Gastrocnemius medialis (tissue), 4 donors: Measurements from ENCODE around the gene SPOCD1. TPM values are rescaled to one million over a fixed set of nuclear protein-coding genes. Genes with fewer than 3 reads are reported as not detected.

Experiments
- ATAC-seq, 2 donors: fragments of 150-250 bp; one replicate each; pipeline ENCODE4 v1.9.1; 2016
- DNase-seq, 2 donors: peaks; one replicate each; pipeline ENCODE4 v3.0.0-alpha.2; 2019
- H3K27ac ChIP-seq, 4 donors: fragments of 200-600 bp; sonication (generic); 1 replicate in 1 of 4; 2 replicates in 3 of 4; pipeline ENCODE4 v1.5.1; 2016 to 2018; ENCODE audit warnings: mild to moderate bottlenecking in 2 of 4, moderate library complexity in 1 of 4
- H3K27me3 ChIP-seq, 3 donors: fragments of 200-600 bp; sonication (generic) in 2 of 3; 1 replicate in 1 of 3; 2 replicates in 2 of 3; pipeline versions ENCODE4 v1.5.1 to v1.6.0; 2016 to 2019; ENCODE audit warnings: mild to moderate bottlenecking in 1 of 3, moderate library complexity in 1 of 3
- H3K36me3 ChIP-seq, 2 donors: fragments of 200-600 bp; sonication (generic) in 1 of 2; one replicate each; pipeline ENCODE4 v1.5.1; 2017 to 2018
- H3K4me1 ChIP-seq, 2 donors: fragments of 200-600 bp; sonication (generic) in 1 of 2; one replicate each; pipeline ENCODE4 v1.5.1; 2016 to 2017; ENCODE audit warnings: mild to moderate bottlenecking in 2 of 2
- H3K4me3 ChIP-seq, 4 donors: fragments of 200-600 bp; sonication (generic) in 3 of 4; 1 replicate in 1 of 4; 2 replicates in 3 of 4; pipeline ENCODE4 v1.5.1; 2016 to 2019; ENCODE audit warnings: mild to moderate bottlenecking in 2 of 4
- H3K9me3 ChIP-seq, 3 donors: fragments of 200-600 bp; sonication (generic) in 2 of 3; 1 replicate in 1 of 3; 2 replicates in 2 of 3; pipeline ENCODE4 v1.5.1; 2016 to 2019
- POLR2A ChIP-seq, 2 donors: fragments of 450-650 bp; IDR thresholded peaks; one replicate each; pipeline ENCODE4 v1.6.1; 2017; ENCODE audit warnings: antibody characterized with exemption in 2 of 2, mild to moderate bottlenecking in 2 of 2, moderate library complexity in 2 of 2
- in situ Hi-C, 4 donors: fragments of 200-750 bp; cut with MboI; loops; one replicate each; pipeline versions ENCODE4 v1.15.0 to v1.8.0; 2017; ENCODE audit warnings: low sequenced_read_pairs in 4 of 4
- intact Hi-C: fragments of 100-400 bp; cut with DNase I; formaldehyde crosslinking; loops from one replicate; pipeline ENCODE4 v1.15.1; 2023; ENCODE audit warnings: low total_unique reads
- total RNA-seq, 4 donors: library from RNA; depleted of rRNA; stranded (reverse); fragments of >200 nt; gene quantifications; one replicate each; pipeline versions ENCODE4 v1.1.0 to v1.2.3, GENCODE V29; 2016
- TF ChIP-seq, protein P1 (sequence below), 5 experiments: fragments of 450-650 bp in 3 of 5; fragments of 200-600 bp in 2 of 5; sonication (generic) in 2 of 5; IDR thresholded peaks in 4 of 5; conservative IDR thresholded peaks in 1 of 5; 1 replicate in 4 of 5; 2 replicates in 1 of 5; pipeline ENCODE4 v1.5.1; 2016 to 2019; ENCODE audit warnings: antibody characterized with exemption in 5 of 5, mild to moderate bottlenecking in 3 of 5, moderate library complexity in 3 of 5

The SPOCD1 gene
- total RNA-seq, 4 donors from 2014 or later: not detected

DNA sequence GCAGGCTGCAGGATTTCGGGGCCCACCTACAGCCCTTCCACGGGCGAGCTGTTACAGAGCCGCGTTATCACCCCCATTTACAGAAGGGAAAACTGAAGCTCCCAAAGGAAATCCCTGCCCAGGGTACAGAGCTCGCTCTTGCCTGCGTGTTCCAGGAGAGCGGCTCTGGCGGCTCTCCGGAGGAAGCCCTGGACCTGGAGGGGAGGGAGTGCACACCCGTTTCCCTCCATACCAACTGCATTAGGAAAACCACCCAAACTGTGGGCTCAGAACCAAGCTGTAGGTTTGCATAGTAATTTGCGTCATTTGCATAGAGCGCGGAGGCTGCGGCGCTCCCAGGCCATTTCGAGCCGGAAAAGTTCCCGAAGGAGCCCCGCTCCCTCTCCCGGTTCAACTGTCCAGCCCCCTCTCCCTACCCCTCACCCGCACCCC lies 27.0 kb downstream of the SPOCD1 start:
- Histone ChIP-seq H3K36me3 (no peaks in the 10 kb centered on the region), H3K27ac (peak overlapping the region; percentile 66 to 76 (median 74)), H3K4me1 (peaks cover 2 to 8% of the 10 kb centered on the region in 2 donors), H3K27me3 (no peaks in the 10 kb centered on the region), H3K4me3 (peak overlapping the region; percentile 62 to 96 (median 68)), H3K9me3 (no peaks in the 10 kb centered on the region)
- no peak for DNase-seq
- peak; percentile 47 to 49 for ATAC-seq
- intact Hi-C loops: loop anchor here (1.0 kb wide), 4 partner anchors 27 to 225 kb away; no protein-coding TSS in a partner anchor
- no peak for TF ChIP-seq POLR2A (IDR thresholded peaks at IDR 0.05)
- TF ChIP-seq, protein P1, sequence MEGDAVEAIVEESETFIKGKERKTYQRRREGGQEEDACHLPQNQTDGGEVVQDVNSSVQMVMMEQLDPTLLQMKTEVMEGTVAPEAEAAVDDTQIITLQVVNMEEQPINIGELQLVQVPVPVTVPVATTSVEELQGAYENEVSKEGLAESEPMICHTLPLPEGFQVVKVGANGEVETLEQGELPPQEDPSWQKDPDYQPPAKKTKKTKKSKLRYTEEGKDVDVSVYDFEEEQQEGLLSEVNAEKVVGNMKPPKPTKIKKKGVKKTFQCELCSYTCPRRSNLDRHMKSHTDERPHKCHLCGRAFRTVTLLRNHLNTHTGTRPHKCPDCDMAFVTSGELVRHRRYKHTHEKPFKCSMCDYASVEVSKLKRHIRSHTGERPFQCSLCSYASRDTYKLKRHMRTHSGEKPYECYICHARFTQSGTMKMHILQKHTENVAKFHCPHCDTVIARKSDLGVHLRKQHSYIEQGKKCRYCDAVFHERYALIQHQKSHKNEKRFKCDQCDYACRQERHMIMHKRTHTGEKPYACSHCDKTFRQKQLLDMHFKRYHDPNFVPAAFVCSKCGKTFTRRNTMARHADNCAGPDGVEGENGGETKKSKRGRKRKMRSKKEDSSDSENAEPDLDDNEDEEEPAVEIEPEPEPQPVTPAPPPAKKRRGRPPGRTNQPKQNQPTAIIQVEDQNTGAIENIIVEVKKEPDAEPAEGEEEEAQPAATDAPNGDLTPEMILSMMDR (IDR thresholded peaks at IDR 0.05 in 4 of 5, conservative IDR thresholded peaks at IDR 0.05 in 1 of 5): no peak
- in situ Hi-C loops: loop anchor here (5.0 to 25.0 kb wide), 4 partner anchors 124 to 227 kb away; no protein-coding TSS in a partner anchor

DNA sequence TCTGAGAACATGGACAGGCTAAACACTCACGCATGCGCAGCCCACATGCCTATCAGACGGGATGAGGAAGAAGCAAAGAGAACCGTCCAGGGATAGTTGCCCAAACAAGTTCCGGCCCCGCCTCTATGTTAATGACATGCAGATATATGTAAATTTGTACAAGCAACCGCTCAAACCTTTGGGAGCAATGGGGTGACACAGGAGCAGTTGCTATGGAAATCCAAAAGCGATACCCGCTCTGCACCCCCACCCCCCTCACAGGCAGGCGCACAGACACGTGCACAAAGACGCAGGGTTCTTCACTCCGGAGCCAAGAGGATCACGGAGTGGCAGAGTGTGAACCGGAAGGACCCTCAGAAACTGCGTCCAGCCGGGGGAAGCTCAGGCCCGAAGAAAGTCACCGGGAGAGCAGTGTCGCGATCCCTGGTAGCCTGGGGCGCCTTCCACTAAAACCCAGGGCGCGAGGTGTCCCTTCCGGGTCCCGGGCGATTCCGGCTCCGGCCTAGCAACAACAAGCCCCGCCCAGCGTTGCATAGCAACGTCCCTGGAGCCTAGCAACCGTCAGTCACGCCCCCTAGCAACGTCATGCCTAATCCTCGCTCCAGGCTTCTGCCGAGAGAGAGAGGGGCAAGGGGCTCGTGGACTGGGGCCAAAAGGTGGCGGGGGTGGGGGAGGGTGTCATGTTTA lies 27.5 kb downstream of the SPOCD1 start:
- H3K4me3 ChIP-seq: peak overlapping the region; percentile 62 to 96 (median 68)
- peak; percentile 80 to 82 for ATAC-seq
- no peaks in the 10 kb centered on the region for H3K27me3 ChIP-seq
- peak overlapping the region; percentile 66 to 76 (median 74) for H3K27ac ChIP-seq
- no peak for TF ChIP-seq POLR2A (IDR thresholded peaks at IDR 0.05)
- TF ChIP-seq, protein P1 (IDR thresholded peaks at IDR 0.05 in 4 of 5, conservative IDR thresholded peaks at IDR 0.05 in 1 of 5): no peak
- H3K4me1 ChIP-seq: peaks cover 2 to 8% of the 10 kb centered on the region in 2 donors
- no peaks in the 10 kb centered on the region for H3K36me3 ChIP-seq
- in situ Hi-C loops (loop anchor here (5.0 to 25.0 kb wide), 4 partner anchors 123 to 226 kb away; no protein-coding TSS in a partner anchor), intact Hi-C loops (no loop called here)
- H3K9me3 ChIP-seq: no peaks in the 10 kb centered on the region
- peak; percentile 72 to 79 for DNase-seq

DNA sequence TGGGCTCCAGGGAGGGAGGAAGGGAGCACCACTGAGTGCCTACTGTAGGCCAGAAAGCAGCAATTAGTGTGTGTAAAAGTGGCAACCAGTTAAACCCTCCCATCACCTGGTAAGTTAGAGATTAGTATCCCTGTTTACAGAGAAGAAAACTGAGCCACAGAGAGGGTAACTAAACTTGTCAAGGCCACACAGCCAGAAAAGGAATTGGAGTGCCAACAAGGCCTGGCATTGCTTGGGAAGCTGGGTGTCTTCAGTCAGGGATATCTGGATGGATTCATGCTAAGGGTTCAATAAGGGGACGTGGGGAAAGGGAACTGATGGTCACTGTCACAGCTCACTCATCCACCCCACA lies 28.1 kb downstream of the SPOCD1 start:
- Histone ChIP-seq H3K4me3 (peak overlapping the region in 2 of 4 donors; percentile 66 to 71), H3K9me3 (no peaks in the 10 kb centered on the region)
- in situ Hi-C loops: loop anchor here (5.0 to 25.0 kb wide), 4 partner anchors 123 to 225 kb away; no protein-coding TSS in a partner anchor

DNA sequence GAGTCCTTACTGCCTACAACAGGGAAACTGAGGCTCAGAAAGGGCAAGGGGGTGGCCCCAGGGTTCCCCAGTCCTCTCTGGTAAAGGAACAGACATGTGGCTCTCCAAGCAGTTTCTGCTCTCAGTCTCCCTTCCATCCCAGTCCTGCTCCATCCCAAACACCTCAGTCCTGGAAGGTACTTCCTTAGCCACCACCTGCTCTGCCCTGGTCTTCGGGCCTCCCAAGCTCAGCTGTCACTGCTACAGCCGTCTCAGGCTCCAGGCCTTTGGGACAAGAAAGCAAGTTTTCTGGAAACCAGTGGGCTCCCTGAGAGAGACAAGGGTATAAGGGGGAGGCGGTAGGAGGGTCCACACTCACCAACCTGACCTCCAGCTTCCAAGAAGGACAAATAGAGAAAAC lies 28.6 kb downstream of the SPOCD1 start:
- in situ Hi-C loops: loop anchor here (5.0 to 25.0 kb wide), 4 partner anchors 122 to 225 kb away; no protein-coding TSS in a partner anchor
- Histone ChIP-seq H3K4me3 (no peak overlapping the region), H3K9me3 (no peaks in the 10 kb centered on the region), H3K4me1 (peaks cover 2 to 8% of the 10 kb centered on the region in 2 donors), H3K27ac (no peak overlapping the region), H3K36me3 (no peaks in the 10 kb centered on the region), H3K27me3 (no peaks in the 10 kb centered on the region)
- DNase-seq (no peak), ATAC-seq (no peak)
- TF ChIP-seq, protein P1 (IDR thresholded peaks at IDR 0.05 in 4 of 5, conservative IDR thresholded peaks at IDR 0.05 in 1 of 5): no peak
- TF ChIP-seq POLR2A (IDR thresholded peaks at IDR 0.05): no peak
- intact Hi-C loops: no loop called here

More for the DNA sequence above, 28.1 kb downstream of the SPOCD1 start:
- Histone ChIP-seq H3K27ac (peak overlapping the region in 2 of 4 donors; percentile 75 to 76), H3K4me1 (peaks cover 2 to 8% of the 10 kb centered on the region in 2 donors), H3K36me3 (no peaks in the 10 kb centered on the region), H3K27me3 (no peaks in the 10 kb centered on the region)
- DNase-seq (no peak), ATAC-seq (no peak)
- intact Hi-C loops: no loop called here
- TF ChIP-seq POLR2A (IDR thresholded peaks at IDR 0.05): no peak
- TF ChIP-seq, protein P1 (IDR thresholded peaks at IDR 0.05 in 4 of 5, conservative IDR thresholded peaks at IDR 0.05 in 1 of 5): no peak
